Measurements from ENCODE around the gene NEK9.

The NEK9 gene

DNA sequence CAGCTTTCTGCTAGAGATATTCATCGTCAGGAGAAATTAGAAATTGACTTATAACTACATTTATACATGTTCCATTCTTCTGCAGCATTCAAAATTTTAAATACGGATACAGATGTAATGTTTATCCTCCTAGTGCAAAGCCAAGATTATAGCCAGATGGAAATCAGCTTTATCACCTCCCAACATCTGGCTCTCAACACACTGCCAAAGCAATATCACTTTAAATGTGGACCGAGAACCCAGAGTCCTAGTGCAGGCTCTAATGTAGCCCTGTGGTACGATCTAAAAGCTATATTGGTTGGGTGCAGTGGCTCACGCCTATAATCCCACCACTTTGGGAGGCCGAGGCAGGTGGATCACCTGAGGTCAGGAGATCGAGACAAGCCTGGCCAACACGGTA, 82.1 kb downstream of the NEK9 start:
- FAIRE-seq (no peak), DNase-seq (ENCODE audit: insufficient read length, low spot score) (no peak)

DNA sequence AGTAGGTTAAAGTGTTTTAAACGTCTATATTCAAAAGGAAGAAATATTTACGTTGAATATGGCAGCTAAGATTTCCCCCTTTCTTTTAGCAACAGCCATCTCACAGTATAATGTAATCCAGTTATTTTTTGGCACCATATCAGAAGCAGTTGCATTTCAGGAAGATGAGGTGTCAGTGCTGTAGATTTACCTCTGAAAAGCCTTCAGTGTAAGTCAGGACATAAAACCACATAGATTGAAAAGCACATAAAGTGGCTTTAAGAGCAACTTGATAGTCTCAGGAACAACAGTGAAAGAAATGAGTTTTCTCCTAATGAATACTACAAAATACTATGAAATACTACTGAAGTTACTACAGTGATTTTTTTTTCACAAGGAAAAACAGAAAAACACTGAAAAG, 82.5 kb downstream of the NEK9 start:
- no peak for DNase-seq (ENCODE audit: insufficient read length, low spot score)
- no peak for FAIRE-seq

DNA sequence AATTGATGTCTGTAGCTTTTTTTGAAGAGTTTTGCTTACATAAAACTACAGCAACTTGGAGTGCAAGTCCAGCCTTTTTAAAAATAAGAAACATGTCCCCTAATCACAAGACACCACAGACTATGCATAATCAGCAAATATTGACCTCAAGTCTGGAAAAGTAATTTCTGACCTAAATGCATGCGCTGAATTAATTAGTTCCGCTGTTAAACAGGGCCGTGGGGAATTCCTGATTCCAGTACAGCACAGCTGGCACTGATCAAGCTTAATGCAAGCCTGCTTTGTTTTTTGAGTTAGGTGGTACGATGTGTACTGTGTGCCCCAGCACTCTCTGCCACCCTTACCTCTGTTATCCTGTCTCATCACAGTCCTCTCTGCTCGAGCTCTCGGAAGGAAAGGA, 84.8 kb downstream of the NEK9 start:
- DNase-seq (ENCODE audit: insufficient read length, low spot score) (no peak), FAIRE-seq (no peak)

DNA sequence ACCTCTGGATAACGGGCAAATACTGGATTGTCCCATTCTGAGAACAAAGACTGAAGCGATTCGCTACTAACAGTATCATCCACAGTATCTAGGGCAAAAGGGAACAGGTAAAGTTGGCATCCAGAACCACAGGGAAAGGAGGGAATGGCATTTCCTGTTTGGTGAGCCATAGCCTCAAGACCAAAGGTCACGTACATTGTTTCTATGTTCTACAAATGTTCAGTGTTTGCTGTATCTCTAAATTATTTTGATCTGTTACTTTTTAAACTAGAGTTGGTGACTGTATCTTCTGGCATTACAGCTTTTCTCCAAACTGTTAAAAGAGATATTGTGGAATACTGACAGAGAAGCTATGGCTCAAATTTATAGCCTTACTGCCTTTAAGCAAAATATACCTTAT, 85.2 kb downstream of the NEK9 start:
- DNase-seq (ENCODE audit: insufficient read length, low spot score) (no peak), FAIRE-seq (no peak)

DNA sequence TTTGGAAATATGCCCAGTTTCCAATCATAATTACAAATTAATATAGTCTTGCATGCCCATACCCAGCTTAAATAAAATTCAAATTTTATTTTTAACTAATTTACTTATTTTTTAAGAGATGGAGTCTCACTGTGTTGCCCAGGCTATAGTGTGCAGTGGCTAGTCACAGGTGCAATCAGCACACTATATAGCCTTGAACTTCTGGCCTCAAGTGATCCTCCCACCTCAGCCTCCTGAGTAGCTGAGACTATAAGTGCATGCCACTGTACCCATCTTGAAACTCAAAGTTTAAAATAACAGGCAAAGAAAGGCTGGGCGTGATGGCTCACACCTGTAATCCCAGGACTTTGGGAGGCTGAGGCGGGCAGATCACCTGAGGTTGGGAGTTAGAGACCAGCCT, 85.9 kb downstream of the NEK9 start:
- no peak for FAIRE-seq

DNA sequence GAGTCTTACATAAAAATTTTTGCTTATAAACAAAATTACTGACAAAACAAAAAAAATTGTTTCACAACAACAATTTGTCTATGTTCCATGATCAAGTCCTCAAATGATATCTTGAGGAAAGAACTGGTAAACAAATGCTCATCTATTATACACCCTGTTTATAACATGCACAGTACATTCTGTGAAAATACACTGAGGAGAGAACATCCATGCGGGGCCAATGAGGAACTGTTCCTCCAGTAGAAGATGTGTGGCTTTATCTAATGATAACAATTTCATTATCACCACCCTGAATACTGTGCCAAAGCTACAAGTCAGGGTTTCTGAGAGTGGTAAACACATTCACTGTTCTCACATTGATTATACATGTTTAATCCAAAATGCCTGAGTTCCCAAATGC, 86.3 kb downstream of the NEK9 start:
- no peak for DNase-seq (ENCODE audit: insufficient read length, low spot score)
- FAIRE-seq = no peak

More for the DNA sequence above, 85.9 kb downstream of the NEK9 start:
- DNase-seq (ENCODE audit: insufficient read length, low spot score) = no peak

DNA sequence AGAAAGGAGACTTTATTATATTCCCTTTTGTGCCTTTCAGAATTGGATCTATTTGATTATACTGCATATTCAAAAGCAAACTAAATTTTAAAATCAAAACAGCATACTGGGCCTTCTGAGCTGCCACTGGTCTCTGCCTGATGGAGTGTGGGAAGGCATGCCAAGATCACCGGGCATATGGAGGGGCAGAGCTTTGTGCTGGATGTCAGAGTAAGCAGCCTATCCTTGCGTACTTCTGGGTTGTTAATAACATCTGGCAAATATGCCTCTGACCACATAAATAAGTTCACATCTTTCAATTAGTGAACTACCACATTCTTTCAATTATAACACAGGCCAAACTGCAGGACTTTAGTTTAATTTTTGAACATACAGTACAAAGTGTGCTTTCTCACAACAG, 93.9 kb downstream of the NEK9 start:
- no peak for DNase-seq (ENCODE audit: insufficient read length, low spot score)
- no peak for FAIRE-seq

DNA sequence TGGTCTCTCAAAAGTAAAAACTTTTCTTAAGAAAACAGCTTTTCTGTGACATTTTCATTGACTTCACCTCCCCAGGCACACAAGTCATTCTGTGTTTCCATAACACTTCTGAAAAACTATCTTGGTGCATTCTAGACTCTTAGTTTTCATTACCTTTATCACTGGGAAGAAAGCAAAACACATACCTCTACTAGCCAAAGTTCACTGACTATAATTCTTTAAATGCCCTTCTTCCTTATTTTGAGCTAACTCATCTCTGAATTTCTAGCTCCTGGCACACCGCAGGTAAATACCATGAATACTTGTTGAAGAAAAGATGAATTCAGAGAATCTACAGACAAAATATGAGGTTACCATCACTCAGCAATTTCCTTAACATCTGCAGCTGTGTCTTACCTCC, 96.7 kb downstream of the NEK9 start:
- DNase-seq (ENCODE audit: insufficient read length, low spot score) (no peak), FAIRE-seq (no peak)
